Choroid plexus epithelial cell (primary cell): ENCODE data around the gene TEAD1.

Experiments
- DNase-seq: peaks from one replicate; pipeline ENCODE4 v3.0.0-alpha.2; 2010; ENCODE audit warnings: low read depth
- H3K4me3 ChIP-seq: 2 replicates; pipeline ENCODE4 v1.5.1; 2011; ENCODE audit warnings: low read depth, mild to moderate bottlenecking, control low read depth, low read length, moderate library complexity
- CTCF ChIP-seq: conservative IDR thresholded peaks from 2 replicates; pipeline ENCODE4 v1.5.1; 2011; ENCODE audit warnings: low read depth, mild to moderate bottlenecking, control low read depth, inconsistent platforms, low read length, moderate library complexity

The TEAD1 gene

DNA sequence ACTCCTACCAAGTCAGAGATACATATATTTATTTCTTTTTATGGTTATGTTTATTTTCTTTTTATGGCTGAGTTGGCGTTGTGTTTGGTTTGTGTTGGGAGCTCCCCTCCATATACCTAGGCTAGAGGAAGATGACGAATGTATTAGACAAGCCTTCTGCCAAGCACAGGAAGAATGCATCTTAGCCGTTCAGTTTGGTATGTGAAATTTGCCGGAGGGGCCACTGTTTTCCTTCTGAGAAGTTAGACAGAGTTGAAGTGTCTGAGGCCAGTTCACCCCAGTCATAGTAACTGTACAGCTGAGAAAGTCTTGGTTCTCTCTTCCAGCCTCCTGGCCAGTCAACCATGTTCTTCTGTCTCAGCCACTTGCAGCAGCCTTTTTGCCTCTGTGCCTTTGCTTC is 29.8 kb downstream of the TEAD1 start:
- DNase-seq = peak; percentile 86
- no peak overlapping the region for H3K4me3 ChIP-seq
- TF ChIP-seq CTCF = no peak

DNA sequence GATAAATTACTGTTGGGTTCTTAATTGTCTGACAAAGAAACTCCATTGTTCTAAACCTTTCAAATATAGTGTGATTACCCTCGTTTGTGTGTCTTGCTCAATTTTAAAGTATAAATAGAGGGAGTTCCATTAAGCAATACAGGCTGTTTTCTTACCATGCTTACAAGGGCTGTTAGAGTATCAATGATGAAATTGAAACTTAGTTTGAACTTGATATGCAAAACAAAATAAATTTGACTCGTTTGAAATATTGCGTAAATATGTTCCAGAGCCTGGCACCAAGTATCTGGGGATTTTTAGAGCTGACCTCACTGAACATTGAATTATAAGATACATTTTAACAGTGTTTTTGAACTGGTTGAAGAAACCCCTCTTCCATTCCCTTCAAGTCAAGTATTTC is 31.7 kb downstream of the TEAD1 start:
- no peak for TF ChIP-seq CTCF
- DNase-seq = peak; percentile 66
- no peak overlapping the region for H3K4me3 ChIP-seq

DNA sequence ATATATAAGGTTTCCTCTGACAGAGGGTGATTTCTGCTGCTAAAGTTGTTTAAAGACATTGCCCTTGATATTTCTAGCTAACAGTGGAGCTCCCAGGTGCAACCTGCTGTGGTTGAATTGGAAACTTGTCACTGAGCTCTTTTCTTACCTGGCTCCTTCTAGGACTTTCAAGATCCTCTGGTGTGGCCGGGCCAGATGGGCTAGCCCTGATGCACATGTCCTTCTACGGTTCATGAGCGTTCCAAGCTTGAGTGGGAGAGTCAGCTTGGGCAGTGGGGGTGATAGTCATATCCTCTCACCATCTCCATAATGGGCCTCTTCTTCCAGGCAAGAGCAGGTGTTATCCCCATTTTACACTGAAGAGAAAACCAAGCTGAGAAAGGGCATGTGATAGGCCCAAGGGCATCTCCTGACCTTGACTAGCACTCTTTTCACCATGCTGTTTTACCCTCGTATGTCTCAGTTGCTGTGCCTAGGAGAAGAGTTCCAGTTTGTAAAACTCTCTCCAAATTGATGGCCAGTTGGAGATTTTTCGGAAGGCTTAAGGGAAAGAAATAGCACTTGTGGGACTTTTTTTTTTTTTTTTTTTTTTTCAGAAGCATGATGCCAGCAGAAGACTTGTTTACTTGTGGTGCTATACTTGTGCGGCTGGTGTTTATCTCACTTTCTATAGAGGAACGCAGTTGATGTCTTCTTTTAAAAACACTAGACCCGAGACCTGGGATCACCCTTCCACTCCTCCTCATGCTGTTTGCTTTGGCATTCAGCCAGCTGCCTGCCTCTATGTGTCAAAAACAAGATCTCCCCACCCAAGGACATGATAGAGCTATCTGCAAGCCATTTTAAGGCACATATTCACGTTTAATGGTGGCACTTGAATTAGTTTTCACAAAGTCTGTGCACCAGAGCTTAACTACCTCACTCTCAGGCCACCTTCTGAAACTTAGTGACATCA is 32.6 kb downstream of the TEAD1 start:
- TF ChIP-seq CTCF = no peak

GRCh38 chr11:12707500-12707880 is 33.3 kb downstream of the TEAD1 start:
- DNase-seq = no peak
- no peak overlapping the region for H3K4me3 ChIP-seq
- TF ChIP-seq CTCF = no peak

More for the DNA sequence above, 32.6 kb downstream of the TEAD1 start:
- peak; percentile 75 for DNase-seq
- no peak overlapping the region for H3K4me3 ChIP-seq

DNA sequence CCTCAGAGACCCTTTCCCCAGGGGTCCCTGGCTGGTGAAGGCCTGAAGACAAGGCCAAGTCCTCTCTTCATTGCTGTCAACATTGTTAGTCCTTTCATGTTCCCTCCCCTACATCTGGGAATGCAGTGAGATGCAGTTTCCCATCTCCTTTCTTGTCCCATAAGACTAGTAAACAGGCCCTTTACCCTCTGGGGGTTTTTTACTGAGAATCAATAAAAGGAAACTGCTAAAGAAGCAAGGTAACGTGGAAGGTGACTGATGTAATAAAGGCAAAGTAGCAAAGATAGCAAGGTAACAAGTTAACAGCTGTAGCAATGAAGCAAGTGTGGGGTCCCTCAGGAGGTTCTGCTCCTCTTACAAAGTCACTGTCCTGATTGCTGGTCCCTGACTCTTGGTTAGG is 37.3 kb downstream of the TEAD1 start:
- DNase-seq = no peak
- H3K4me3 ChIP-seq = no peak overlapping the region
- no peak for TF ChIP-seq CTCF

- DNase-seq = no peak
- TF ChIP-seq CTCF = no peak
- no peak overlapping the region for H3K4me3 ChIP-seq
Observed at GRCh38 chr11:12712132-12712531, 37.9 kb downstream of the TEAD1 start.

DNA sequence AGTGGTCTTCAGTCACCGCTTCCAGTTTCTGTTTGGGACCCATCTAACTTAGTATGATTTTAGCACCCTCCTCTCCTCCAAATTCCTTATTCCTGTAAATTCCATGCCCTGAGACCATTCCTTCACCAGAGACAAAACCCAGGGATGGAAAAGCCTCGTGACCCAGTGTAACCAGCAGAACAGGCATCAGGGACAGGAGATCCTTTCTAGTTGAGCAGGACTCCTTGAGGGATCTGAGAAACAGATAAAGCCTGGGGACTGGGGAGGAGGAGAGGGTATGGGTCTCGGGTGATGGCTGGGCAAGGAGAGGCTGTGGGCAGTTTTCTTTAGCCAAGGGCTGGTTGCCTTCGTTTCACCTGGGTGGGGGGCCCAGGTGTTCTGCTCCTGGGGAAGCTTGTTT is 40.9 kb downstream of the TEAD1 start:
- H3K4me3 ChIP-seq = no peak overlapping the region
- no peak for DNase-seq
- no peak for TF ChIP-seq CTCF
